H1 (cell line): ENCODE data around the gene MDM1. TPM values are rescaled to one million over a fixed set of nuclear protein-coding genes. Genes with fewer than 3 reads are reported as not detected.

ENCODE experiments used
- CTCF ChIA-PET: fragments of 300-600 bp; sonication (Branson Sonifier 250); formaldehyde crosslinking; loops from one replicate; lab custom pipeline; 2021; ENCODE audit not compliant: partially characterized antibody; lab: Charles Lee
- POLR2A ChIA-PET: fragments of 300-600 bp; sonication (Branson Sonifier 250); formaldehyde crosslinking; loops from one replicate; lab custom pipeline; 2021; ENCODE audit warnings: inconsistent platforms; ENCODE audit not compliant: partially characterized antibody; lab: Charles Lee
- DNase-seq, 2 experiments: peaks; one replicate each; pipeline versions ENCODE4 v3.0.0 to v3.0.0-alpha.2; 2010 to 2022; ENCODE audit warnings: low spot score in 2 of 2, low read depth in 1 of 2, mixed read lengths in 1 of 2
- FAIRE-seq: peaks from 2 replicates; lab custom pipeline; 2011; peaks lifted over from hg19 to GRCh38; lab: Jason Lieb, UNC
- H2AFZ ChIP-seq: 2 replicates; pipeline ENCODE4 v1.8.1; 2012; ENCODE audit warnings: low read length, inconsistent platforms
- H2AK5ac ChIP-seq: 2 replicates; pipeline ENCODE4 v1.6.1; 2013; ENCODE audit warnings: low read depth, low read length
- H2BK120ac ChIP-seq: replicated peaks from 2 replicates; pipeline ENCODE3; 2013; ENCODE audit warnings: low read depth, low read length, inconsistent platforms
- H2BK12ac ChIP-seq: 2 replicates; pipeline ENCODE4 v1.6.1; 2013; ENCODE audit warnings: low read depth, low read length
- H2BK15ac ChIP-seq: 2 replicates; pipeline ENCODE4 v1.6.1; 2013; ENCODE audit warnings: low read length
- H2BK20ac ChIP-seq: 2 replicates; pipeline ENCODE4 v1.6.1; 2013; ENCODE audit warnings: low read length
- H2BK5ac ChIP-seq: 2 replicates; pipeline ENCODE4 v1.6.1; 2013; ENCODE audit warnings: low read depth, low read length
- H3K14ac ChIP-seq: 2 replicates; pipeline ENCODE4 v1.6.1; 2013; ENCODE audit warnings: inconsistent platforms; ENCODE audit not compliant: insufficient read length
- H3K18ac ChIP-seq: 2 replicates; pipeline ENCODE4 v1.6.1; 2013; ENCODE audit warnings: low read length; ENCODE audit errors: extremely low read depth
- H3K23ac ChIP-seq: 2 replicates; pipeline ENCODE4 v1.6.1; 2013; ENCODE audit warnings: inconsistent platforms; ENCODE audit not compliant: insufficient read length
- H3K23me2 ChIP-seq: 2 replicates; pipeline ENCODE4 v1.6.1; 2013; ENCODE audit warnings: low read depth, low read length
- H3K27ac ChIP-seq: 2 replicates; pipeline ENCODE4 v1.6.1; 2011; ENCODE audit warnings: low read depth, low read length, inconsistent platforms
- H3K27me3 ChIP-seq, 4 experiments: replicated peaks in 1 of 4; 1 replicate in 1 of 4; 2 replicates in 3 of 4; pipeline versions ENCODE4 v1.6.1 to v1.8.1; 2011 to 2013; ENCODE audit warnings: low read length in 3 of 4, mild to moderate bottlenecking in 3 of 4, inconsistent platforms in 2 of 4, mixed read lengths in 2 of 4, moderate library complexity in 1 of 4; ENCODE audit not compliant: control insufficient read depth in 3 of 4, insufficient read depth in 3 of 4; ENCODE audit errors: extremely low read depth in 1 of 4
- H3K36me3 ChIP-seq, 4 experiments: 2 replicates each; pipeline versions ENCODE4 v1.6.1 to v1.8.1; 2011 to 2013; ENCODE audit warnings: mild to moderate bottlenecking in 4 of 4, low read length in 3 of 4, moderate library complexity in 2 of 4, control low read depth in 1 of 4, inconsistent platforms in 1 of 4; ENCODE audit not compliant: insufficient read depth in 4 of 4, control insufficient read depth in 2 of 4
- H3K4ac ChIP-seq: replicated peaks from 2 replicates; pipeline ENCODE3; 2013; ENCODE audit warnings: low read length, low read depth, mixed read lengths, inconsistent platforms; ENCODE audit not compliant: insufficient read length
- H3K4me1 ChIP-seq, 4 experiments: replicated peaks in 1 of 4; 1 replicate in 1 of 4; 2 replicates in 3 of 4; pipeline versions ENCODE4 v1.6.1 to v1.8.1; 2011 to 2013; ENCODE audit warnings: low read length in 3 of 4, inconsistent platforms in 2 of 4, mixed read lengths in 1 of 4; ENCODE audit not compliant: insufficient read depth in 4 of 4, control insufficient read depth in 3 of 4
- H3K4me2 ChIP-seq, 2 experiments: 2 replicates each; pipeline versions ENCODE4 v1.6.1 to v1.8.1; 2011 to 2013; ENCODE audit warnings: low read depth in 2 of 2, low read length in 2 of 2, control low read depth in 1 of 2, inconsistent platforms in 1 of 2, mild to moderate bottlenecking in 1 of 2; ENCODE audit not compliant: insufficient read depth in 1 of 2
- H3K4me3 ChIP-seq, 4 experiments: fragments of 200-600, 300-600 bp in 1 of 4; sonication (generic), shearing (Covaris generic), sonication (Bioruptor Twin) in 1 of 4; 2 replicates each; pipeline versions ENCODE4 v1.5.1 to v1.8.1; 2011 to 2016; ENCODE audit warnings: low read length in 4 of 4, low read depth in 3 of 4, control low read depth in 2 of 4, inconsistent platforms in 2 of 4, mild to moderate bottlenecking in 2 of 4, mixed read lengths in 1 of 4, moderate library complexity in 1 of 4; ENCODE audit not compliant: insufficient read depth in 2 of 4; ENCODE audit errors: extremely low read depth in 1 of 4
- H3K56ac ChIP-seq: replicated peaks from 2 replicates; pipeline ENCODE3; 2013; ENCODE audit warnings: low read depth, mild to moderate bottlenecking, mixed read lengths, low read length, inconsistent platforms; ENCODE audit not compliant: insufficient read length
- H3K79me1 ChIP-seq: 2 replicates; pipeline ENCODE4 v1.6.1; 2013; ENCODE audit warnings: low read depth, low read length, control low read depth
- H3K79me2 ChIP-seq, 2 experiments: 2 replicates each; pipeline versions ENCODE4 v1.6.1 to v1.8.1; 2012 to 2013; ENCODE audit warnings: low read length in 2 of 2, mild to moderate bottlenecking in 2 of 2, inconsistent platforms in 1 of 2; ENCODE audit not compliant: insufficient read depth in 2 of 2, control insufficient read depth in 1 of 2
- H3K9ac ChIP-seq, 4 experiments: replicated peaks in 1 of 4; 1 replicate in 1 of 4; 2 replicates in 3 of 4; pipeline versions ENCODE4 v1.6.1 to v1.8.1; 2011 to 2013; ENCODE audit warnings: low read depth in 3 of 4, low read length in 3 of 4, control low read depth in 2 of 4, mild to moderate bottlenecking in 2 of 4, moderate library complexity in 2 of 4, inconsistent platforms in 1 of 4; ENCODE audit errors: extremely low read depth in 1 of 4
- H3K9me3 ChIP-seq, 2 experiments: 2 replicates each; pipeline versions ENCODE4 v1.6.1 to v1.8.1; 2012 to 2013; ENCODE audit warnings: mild to moderate bottlenecking in 2 of 2, moderate library complexity in 2 of 2, control low read depth in 1 of 2, inconsistent platforms in 1 of 2, low read depth in 1 of 2, low read length in 1 of 2, mixed read lengths in 1 of 2; ENCODE audit not compliant: insufficient read depth in 2 of 2
- H4K20me1 ChIP-seq, 2 experiments: replicated peaks in 1 of 2; 2 replicates each; pipeline versions ENCODE3 to v1.8.1; 2011 to 2013; ENCODE audit warnings: inconsistent platforms in 2 of 2, low read length in 2 of 2, mild to moderate bottlenecking in 1 of 2; ENCODE audit not compliant: insufficient read depth in 2 of 2, control insufficient read depth in 1 of 2
- H4K5ac ChIP-seq: 2 replicates; pipeline ENCODE4 v1.6.1; 2013; ENCODE audit warnings: low read length, low read depth, mixed read lengths, inconsistent platforms; ENCODE audit not compliant: insufficient read length
- H4K8ac ChIP-seq: 2 replicates; pipeline ENCODE4 v1.8.0; 2013; ENCODE audit warnings: mild to moderate bottlenecking, moderate library complexity, low read length, inconsistent platforms; ENCODE audit not compliant: insufficient read depth; ENCODE audit errors: extremely low read depth
- H4K91ac ChIP-seq: replicated peaks from 2 replicates; pipeline ENCODE3; 2013; ENCODE audit warnings: low read length, mixed read lengths, inconsistent platforms; ENCODE audit not compliant: insufficient read length
- BCL11A ChIP-seq, 2 experiments: IDR thresholded peaks; one replicate each; pipeline ENCODE4 v1.6.1; 2011; ENCODE audit warnings: low read depth in 2 of 2, low read length in 2 of 2, mild to moderate bottlenecking in 2 of 2
- GABPA ChIP-seq: IDR thresholded peaks from 2 replicates; pipeline ENCODE4 v1.6.1; 2011; ENCODE audit warnings: mild to moderate bottlenecking, low read length, moderate library complexity, borderline replicate concordance; ENCODE audit not compliant: insufficient read depth
- HDAC6 ChIP-seq: IDR thresholded peaks from one replicate; pipeline ENCODE4 v1.7.1; 2012; ENCODE audit warnings: low read depth, mild to moderate bottlenecking, inconsistent platforms, low read length, moderate library complexity
- KDM4A ChIP-seq: IDR thresholded peaks from one replicate; pipeline ENCODE4 v1.7.1; 2012; ENCODE audit warnings: low read depth, mild to moderate bottlenecking, moderate library complexity, low read length, inconsistent platforms; ENCODE audit not compliant: severe bottlenecking
- SIX5 ChIP-seq: IDR thresholded peaks from 2 replicates; pipeline ENCODE4 v1.6.1; 2011; ENCODE audit warnings: mild to moderate bottlenecking, low read depth, low read length
- USF2 ChIP-seq: IDR thresholded peaks from 2 replicates; pipeline ENCODE4 v1.6.1; 2011; ENCODE audit warnings: low read length, improper control_type of control experiment
- polyA plus RNA-seq, 7 experiments: library from polyadenylated mRNA; depleted of rRNA in 3 of 7; stranded (reverse) in 5 of 7; unstranded in 2 of 7; fragments of >200 nt in 5 of 7; fragments of 200-250 nt in 2 of 7; gene quantifications; 1 replicate in 5 of 7; 2 replicates in 1 of 7; 4 replicates in 1 of 7; pipeline versions ENCODE4 v1.2.1 to v1.2.3, GENCODE V29; 2011 to 2013; ENCODE audit warnings: missing spikeins in 2 of 7, mixed read lengths in 2 of 7
- total RNA-seq: library from RNA; stranded (reverse); fragmentation: NEBNext Ultra II Directional; extraction: Animal tissue kit (Norgen Biotek cat#: 25700); gene quantifications from 2 replicates; pipeline ENCODE4 v1.2.1, GENCODE V29; 2021

MDM1 gene
- total and polyA plus RNA-seq, 2 of the 8 experiments (the other 6 are each of a cell fraction or from before 2014, with no cell fraction given) = 3.1 to 10.7 TPM

- no peak overlapping the region for H4K5ac ChIP-seq
- H2AFZ ChIP-seq = no peak overlapping the region
- ChIA-PET CTCF (interaction anchor here (0.6 to 1.5 kb wide), 3 partner anchors 11 to 214 kb away, joined by 3 to 5 read pairs (median 4); no protein-coding TSS in a partner anchor), POLR2A (no interaction called here)
- no peak overlapping the region for H2BK12ac ChIP-seq
- H3K23ac ChIP-seq = no peak overlapping the region
- no peaks in the 10 kb centered on the region for H3K79me1 ChIP-seq
- H3K14ac ChIP-seq = no peak overlapping the region
- H3K9ac ChIP-seq = no peak overlapping the region
- no peak overlapping the region for H3K27ac ChIP-seq
- H4K91ac ChIP-seq = no peak overlapping the region
- H3K9me3 ChIP-seq = no peaks in the 10 kb centered on the region
- H3K18ac ChIP-seq = no peak overlapping the region
- no peaks in the 10 kb centered on the region; a peak in 1 of 7 replicates for H3K27me3 ChIP-seq
- no peak for FAIRE-seq
- H2BK15ac ChIP-seq = no peak overlapping the region
- no peak overlapping the region for H3K4me2 ChIP-seq
- H3K23me2 ChIP-seq = no peaks in the 10 kb centered on the region
- no peak overlapping the region for H4K8ac ChIP-seq
- no peak overlapping the region for H3K4me3 ChIP-seq
- no peak overlapping the region for H2BK120ac ChIP-seq
- no peak for TF ChIP-seq BCL11A (IDR thresholded peaks at IDR 0.05; ENCODE audit: low read depth in 2 of 2, low read length in 2 of 2)
- TF ChIP-seq KDM4A = no peak
- no peak for TF ChIP-seq GABPA
- TF ChIP-seq HDAC6 = no peak
- no peak for TF ChIP-seq USF2
- TF ChIP-seq SIX5 = no peak
- H3K36me3 ChIP-seq = no peaks in the 10 kb centered on the region
- no peaks in the 10 kb centered on the region for H3K79me2 ChIP-seq
- DNase-seq = no peak
- H2BK20ac ChIP-seq = no peak overlapping the region
- no peak overlapping the region for H2BK5ac ChIP-seq
- no peak overlapping the region for H3K56ac ChIP-seq
- H3K4ac ChIP-seq = no peak overlapping the region
- no peaks in the 10 kb centered on the region for H4K20me1 ChIP-seq
- H3K4me1 ChIP-seq = peaks cover 0 to 3% (median under 1%) of the 10 kb centered on the region in 4 experiments; a peak in 2 of 7 replicates
- H2AK5ac ChIP-seq = no peak overlapping the region
These were observed 24.0 kb upstream of the MDM1 start for GRCh38 chr12:68356060-68356695.
